ENCODE data around the gene LRIG1.
"Not testable (repeated sequence)": the region's sequence is repeated elsewhere in the genome, so short reads cannot be mapped to it uniquely, and the experiment has no call there.

The LRIG1 gene

DNA sequence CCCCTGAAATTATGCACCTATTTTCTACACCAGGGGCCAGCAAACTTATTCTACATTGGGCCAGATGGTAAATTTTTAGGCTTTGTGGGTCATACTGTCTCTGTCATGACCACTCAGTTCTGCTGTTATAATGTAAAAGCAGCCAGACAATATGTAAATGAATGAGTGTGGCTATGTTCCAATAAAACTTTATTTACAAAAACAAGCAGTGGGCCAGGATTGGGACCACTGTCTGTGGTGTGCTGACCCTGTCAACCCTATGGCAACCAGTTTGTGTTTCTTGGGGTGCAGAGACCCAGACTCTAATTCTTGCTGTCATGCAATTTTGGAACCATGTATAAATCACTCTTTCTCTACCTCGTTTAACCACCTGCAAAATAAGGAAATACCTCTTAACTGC is 74.7 kb downstream of the LRIG1 start:
- DNase-seq, result no peak
- Mint-ChIP-seq H3K27ac (no peak overlapping the region), H3K4me1 (ENCODE audit: low read depth) (peaks cover 46% of the 10 kb centered on the region), H3K9me3 (peaks cover 16% of the 10 kb centered on the region), H3K27me3 (no peaks in the 10 kb centered on the region), H3K36me3 (ENCODE audit: low read depth) (peaks cover 50% of the 10 kb centered on the region), H3K4me3 (no peak overlapping the region)

DNA sequence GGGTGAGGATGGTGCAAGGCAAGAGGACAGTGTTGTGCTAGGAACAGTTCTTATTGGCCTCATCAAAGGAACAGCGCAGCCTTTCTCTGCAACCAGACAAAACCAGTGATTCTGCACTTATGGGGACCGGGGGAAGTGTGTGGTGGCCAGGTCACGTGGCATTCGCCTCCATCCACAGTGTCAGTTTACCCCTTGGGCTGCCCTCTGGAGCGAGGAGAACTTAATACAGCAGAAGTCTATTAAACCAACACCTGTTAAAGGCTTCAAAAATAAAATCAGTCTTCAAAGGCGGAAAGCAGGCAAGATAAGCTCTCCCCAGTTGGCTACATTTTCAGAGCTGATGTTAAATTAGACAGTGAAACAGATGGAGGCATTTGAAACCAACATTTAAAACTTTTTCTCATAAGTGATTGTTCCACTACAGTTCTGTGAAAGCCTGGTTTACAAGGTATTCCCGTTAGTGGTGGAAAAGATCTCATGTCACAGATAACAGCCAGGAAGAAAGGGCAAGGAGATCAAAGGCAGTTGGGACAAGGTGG is 75.2 kb downstream of the LRIG1 start:
- H3K36me3 Mint-ChIP-seq (ENCODE audit: low read depth), result peaks cover 50% of the 10 kb centered on the region
- H3K4me3 Mint-ChIP-seq, result no peak overlapping the region
- DNase-seq, result no peak
- no peak overlapping the region for H3K27ac Mint-ChIP-seq
- H3K27me3 Mint-ChIP-seq, result no peaks in the 10 kb centered on the region
- peaks cover 19% of the 10 kb centered on the region for H3K9me3 Mint-ChIP-seq
- H3K4me1 Mint-ChIP-seq (ENCODE audit: low read depth), result peaks cover 45% of the 10 kb centered on the region

DNA sequence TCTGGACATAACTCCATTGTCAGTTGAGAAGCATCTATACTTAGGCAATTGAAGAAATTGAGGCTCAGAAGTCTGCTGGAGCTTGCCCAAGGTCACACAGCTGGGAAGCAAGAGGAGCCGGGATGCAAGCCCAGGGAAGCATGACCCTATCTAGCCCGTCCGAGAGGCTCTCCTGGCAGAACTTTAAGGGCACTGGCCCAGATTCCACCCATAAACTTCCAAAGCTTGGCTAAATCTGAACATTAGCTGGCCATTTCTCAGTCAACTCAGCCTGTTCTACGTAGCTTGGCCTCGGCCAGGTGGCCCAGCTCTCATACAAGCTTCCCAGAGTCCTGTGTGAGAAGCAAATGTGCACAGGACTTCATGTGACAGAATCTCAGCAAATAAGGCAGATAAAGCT is 75.8 kb downstream of the LRIG1 start:
- Mint-ChIP-seq H3K4me3 (no peak overlapping the region), H3K27me3 (no peaks in the 10 kb centered on the region), H3K4me1 (ENCODE audit: low read depth) (peaks cover 47% of the 10 kb centered on the region), H3K36me3 (ENCODE audit: low read depth) (peaks cover 55% of the 10 kb centered on the region), H3K9me3 (peaks cover 23% of the 10 kb centered on the region), H3K27ac (peak overlapping the region; percentile 15)
- no peak for DNase-seq

DNA sequence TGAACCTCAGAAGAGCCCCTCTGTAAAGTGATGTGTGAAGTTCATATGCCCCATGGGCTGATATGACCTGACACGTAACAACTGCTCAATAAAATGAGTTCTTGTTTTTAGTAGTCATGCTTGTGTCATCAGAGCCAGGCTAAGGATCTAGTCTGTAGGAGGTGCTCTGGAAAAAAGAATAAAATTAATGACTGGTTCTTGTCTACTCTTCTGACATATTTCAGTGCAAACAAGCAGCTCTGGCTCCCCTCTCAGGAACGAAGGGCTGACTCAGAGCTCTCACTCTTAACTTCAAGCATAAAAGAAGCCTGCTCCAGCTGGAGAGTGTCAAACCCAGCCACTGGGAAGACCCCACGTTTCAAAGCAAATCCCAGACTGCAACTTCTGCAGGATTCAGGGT is 77.0 kb downstream of the LRIG1 start:
- DNase-seq, result no peak
- H3K4me1 Mint-ChIP-seq (ENCODE audit: low read depth), result peaks cover 50% of the 10 kb centered on the region
- no peak overlapping the region for H3K4me3 Mint-ChIP-seq
- peak overlapping the region; percentile 69 for H3K27ac Mint-ChIP-seq
- H3K36me3 Mint-ChIP-seq (ENCODE audit: low read depth), result peaks cover 64% of the 10 kb centered on the region
- peaks cover 23% of the 10 kb centered on the region for H3K9me3 Mint-ChIP-seq
- H3K27me3 Mint-ChIP-seq, result no peaks in the 10 kb centered on the region

DNA sequence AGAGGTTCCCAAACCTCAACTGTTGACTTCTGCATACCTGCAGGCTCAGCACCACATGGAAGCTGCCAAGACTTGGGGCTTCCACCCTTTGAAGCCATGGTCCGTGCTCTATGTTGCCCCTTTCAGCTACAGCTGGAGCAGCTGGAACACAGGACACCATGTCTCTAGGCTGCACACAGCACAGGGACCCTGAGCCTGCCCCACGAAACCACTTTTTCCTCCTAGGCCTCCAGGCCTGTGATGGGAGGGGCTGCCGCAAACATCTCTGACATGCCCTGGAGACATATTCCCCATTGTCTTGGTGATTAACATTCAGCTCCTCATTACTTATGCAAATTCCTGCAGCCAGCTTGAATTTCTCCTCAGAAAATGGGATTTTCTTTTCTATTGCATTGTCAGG is 78.9 kb downstream of the LRIG1 start:
- Mint-ChIP-seq H3K4me1 (ENCODE audit: low read depth) (peaks cover 45% of the 10 kb centered on the region), H3K9me3 (peaks cover 23% of the 10 kb centered on the region), H3K36me3 (ENCODE audit: low read depth) (peaks cover 74% of the 10 kb centered on the region)
- H3K27me3 Mint-ChIP-seq, H3K27ac Mint-ChIP-seq, H3K4me3 Mint-ChIP-seq, DNase-seq: not testable (repeated sequence)

DNA sequence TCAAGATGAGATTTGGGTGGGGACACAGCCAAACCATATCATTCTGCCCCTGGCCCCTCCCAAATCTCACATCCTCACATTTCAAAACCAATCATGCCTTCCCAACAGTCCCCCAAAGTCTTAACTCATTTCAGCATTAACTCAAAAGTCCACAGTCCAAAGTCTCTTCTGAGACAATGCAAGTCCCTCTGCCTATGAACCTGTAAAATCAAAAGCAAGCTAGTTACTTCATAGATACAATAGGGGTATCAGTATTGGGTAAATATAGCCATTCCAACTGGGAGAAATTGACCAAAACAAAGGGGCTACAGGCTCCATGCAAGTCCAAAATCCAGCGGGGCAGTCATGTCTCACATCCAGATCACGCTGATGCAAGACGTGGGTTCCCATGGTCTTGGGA is 79.7 kb downstream of the LRIG1 start:
- H3K27ac Mint-ChIP-seq, DNase-seq, H3K4me3 Mint-ChIP-seq, H3K27me3 Mint-ChIP-seq: not testable (repeated sequence)
- Mint-ChIP-seq H3K4me1 (ENCODE audit: low read depth) (peaks cover 38% of the 10 kb centered on the region), H3K36me3 (ENCODE audit: low read depth) (peaks cover 75% of the 10 kb centered on the region), H3K9me3 (peaks cover 23% of the 10 kb centered on the region)

DNA sequence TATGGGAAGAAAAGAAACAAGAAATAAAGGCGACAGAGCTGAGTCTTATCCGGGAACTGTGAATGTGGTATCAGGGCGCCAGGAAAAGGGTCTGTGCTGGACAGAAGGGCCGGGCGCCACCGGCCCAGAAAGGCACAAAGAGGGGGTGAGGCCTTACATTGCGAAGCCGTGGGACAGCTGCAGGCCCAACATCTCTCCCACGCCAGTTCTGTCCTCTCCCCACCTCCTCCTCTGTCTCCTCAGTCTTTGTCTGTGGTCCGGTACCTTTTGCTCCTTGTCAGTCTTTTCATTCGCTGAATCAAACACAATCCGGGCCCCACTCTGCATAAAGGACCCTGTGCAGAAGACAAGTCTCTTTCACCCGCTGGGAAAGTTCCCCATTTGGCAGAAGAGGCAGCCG is 81.8 kb downstream of the LRIG1 start:
- H3K9me3 Mint-ChIP-seq, result peaks cover 20% of the 10 kb centered on the region
- DNase-seq, result no peak
- H3K36me3 Mint-ChIP-seq (ENCODE audit: low read depth), result peaks cover 89% of the 10 kb centered on the region
- no peaks in the 10 kb centered on the region for H3K27me3 Mint-ChIP-seq
- H3K27ac Mint-ChIP-seq, result no peak overlapping the region
- H3K4me3 Mint-ChIP-seq, result no peak overlapping the region
- H3K4me1 Mint-ChIP-seq (ENCODE audit: low read depth), result peaks cover 25% of the 10 kb centered on the region

DNA sequence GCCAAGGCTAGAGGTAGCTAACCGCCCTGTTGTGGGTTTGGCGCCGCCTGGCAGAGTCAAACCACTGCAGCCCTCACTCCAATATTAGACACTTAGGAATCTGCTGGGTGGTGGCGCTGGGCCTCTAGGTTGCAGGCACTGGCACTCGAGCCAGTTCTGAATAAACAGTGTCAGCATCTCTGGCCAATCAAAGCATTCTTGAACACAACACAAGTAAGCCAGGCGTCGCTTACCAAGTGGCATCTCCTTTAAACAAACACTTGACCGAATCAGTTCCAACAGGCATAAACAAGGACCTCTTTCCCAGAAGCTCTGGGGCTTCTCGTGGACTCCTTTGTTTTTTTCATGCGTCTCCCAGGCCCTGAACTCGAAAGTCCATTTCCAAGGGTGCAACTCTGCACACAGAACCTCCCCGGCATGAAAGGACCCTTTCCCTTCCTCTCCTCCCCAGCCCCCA is 82.3 kb downstream of the LRIG1 start:
- no peaks in the 10 kb centered on the region for H3K27me3 Mint-ChIP-seq

DNA sequence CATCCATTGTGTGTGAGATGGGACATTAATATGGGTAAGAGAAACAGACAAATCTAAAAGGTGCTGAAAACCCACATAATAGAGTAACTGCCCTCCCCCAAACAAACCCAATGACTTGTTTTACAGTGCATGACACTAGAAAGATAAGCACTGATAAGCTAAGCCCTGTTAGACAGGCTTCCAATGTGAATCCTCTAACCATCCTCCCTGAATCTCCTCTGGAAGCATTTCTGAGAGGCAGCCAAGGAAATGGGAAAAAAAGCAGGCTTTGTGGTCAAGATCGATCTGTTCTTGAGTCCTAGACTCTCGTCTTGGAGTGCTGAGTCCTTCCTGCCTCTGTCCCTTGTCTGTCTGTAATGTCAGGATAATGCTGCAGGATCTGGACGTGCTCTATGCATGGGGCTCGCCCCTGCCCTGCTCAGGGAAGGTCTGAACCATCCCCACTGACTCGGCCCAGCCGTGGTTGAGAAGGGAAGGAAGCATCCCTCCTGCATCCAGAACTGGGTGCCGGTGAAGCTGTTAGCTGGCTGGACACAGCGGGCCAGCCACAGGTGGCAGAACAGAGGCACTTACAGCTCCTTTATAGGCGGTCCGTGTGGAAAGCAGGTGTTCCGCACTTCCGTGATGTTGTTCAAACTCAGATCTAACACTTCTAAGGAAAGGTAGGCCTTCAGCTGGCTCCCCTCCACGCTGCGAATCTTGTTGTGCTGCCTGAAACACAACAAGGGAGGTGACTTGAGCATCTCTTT is 84.1 kb downstream of the LRIG1 start:
- H3K4me3 Mint-ChIP-seq, result no peak overlapping the region
- H3K4me1 Mint-ChIP-seq (ENCODE audit: low read depth), result peaks cover 30% of the 10 kb centered on the region
- H3K36me3 Mint-ChIP-seq (ENCODE audit: low read depth), result peaks cover 87% of the 10 kb centered on the region
- H3K27ac Mint-ChIP-seq, result peak overlapping the region; percentile 54
- no peaks in the 10 kb centered on the region for H3K27me3 Mint-ChIP-seq
- peaks cover 8% of the 10 kb centered on the region for H3K9me3 Mint-ChIP-seq
- DNase-seq, result no peak

More for the DNA sequence above, 82.3 kb downstream of the LRIG1 start:
- Mint-ChIP-seq H3K36me3 (ENCODE audit: low read depth) (peaks cover 89% of the 10 kb centered on the region), H3K9me3 (peaks cover 18% of the 10 kb centered on the region), H3K4me3 (no peak overlapping the region), H3K27ac (no peak overlapping the region), H3K4me1 (ENCODE audit: low read depth) (peaks cover 22% of the 10 kb centered on the region)
- DNase-seq, result no peak

DNA sequence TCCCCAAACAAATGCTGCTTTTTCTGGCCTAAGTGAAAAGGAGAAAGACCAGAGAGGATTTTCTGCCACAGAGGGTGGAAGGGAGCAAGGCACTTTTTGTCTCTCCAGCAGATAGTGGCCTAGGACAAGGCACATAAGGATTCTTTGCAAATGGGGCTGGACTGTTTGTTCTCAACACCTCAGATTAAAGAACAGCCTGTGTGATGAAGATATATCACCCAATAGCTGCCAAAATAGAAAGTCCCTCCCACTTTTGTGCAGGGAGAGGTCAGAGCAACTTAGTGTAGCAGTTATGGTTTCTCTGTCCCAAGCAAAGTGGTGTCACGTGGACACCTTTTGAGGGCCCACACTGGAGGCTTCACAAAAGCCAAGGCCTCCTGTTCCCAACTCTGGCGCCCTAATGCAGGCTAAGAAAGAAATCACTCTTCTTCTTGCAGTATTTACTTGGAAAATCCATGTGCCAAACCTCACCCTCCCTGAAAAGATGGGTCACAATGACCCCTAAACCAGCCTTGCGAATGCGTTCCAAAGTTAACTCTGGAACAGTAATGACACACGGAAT is 84.9 kb downstream of the LRIG1 start:
- Mint-ChIP-seq H3K4me1 (ENCODE audit: low read depth) (peaks cover 27% of the 10 kb centered on the region), H3K27ac (no peak overlapping the region), H3K9me3 (peaks cover 5% of the 10 kb centered on the region)

DNA sequence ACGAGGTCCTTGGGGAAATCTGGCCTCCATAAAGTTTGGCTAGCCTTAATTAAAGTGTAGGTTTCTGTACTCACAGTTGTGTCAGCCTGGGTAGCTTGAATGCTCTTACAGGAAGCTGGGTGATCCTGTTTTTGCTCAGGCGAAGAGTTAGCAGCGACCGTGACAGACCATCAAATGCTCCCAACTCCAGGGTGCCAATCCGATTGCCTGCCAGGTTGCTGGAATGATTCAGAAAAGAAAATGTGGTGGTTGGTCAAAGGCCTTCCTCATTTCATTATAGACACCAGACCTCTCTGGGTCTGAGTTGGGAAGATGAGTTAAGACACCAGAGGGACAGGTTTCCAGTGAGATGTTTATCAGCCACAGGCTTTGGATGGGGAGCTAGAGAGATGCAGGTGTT is 86.0 kb downstream of the LRIG1 start:
- Mint-ChIP-seq H3K4me3 (no peak overlapping the region), H3K9me3 (no peaks in the 10 kb centered on the region), H3K27ac (peak overlapping the region; percentile 24), H3K27me3 (no peaks in the 10 kb centered on the region), H3K36me3 (ENCODE audit: low read depth) (peaks cover 89% of the 10 kb centered on the region), H3K4me1 (ENCODE audit: low read depth) (peaks cover 17% of the 10 kb centered on the region)
- DNase-seq, result no peak

More for the DNA sequence above, 84.9 kb downstream of the LRIG1 start:
- Mint-ChIP-seq H3K27me3 (no peaks in the 10 kb centered on the region), H3K4me3 (no peak overlapping the region), H3K36me3 (ENCODE audit: low read depth) (peaks cover 89% of the 10 kb centered on the region)
- DNase-seq, result no peak

DNA sequence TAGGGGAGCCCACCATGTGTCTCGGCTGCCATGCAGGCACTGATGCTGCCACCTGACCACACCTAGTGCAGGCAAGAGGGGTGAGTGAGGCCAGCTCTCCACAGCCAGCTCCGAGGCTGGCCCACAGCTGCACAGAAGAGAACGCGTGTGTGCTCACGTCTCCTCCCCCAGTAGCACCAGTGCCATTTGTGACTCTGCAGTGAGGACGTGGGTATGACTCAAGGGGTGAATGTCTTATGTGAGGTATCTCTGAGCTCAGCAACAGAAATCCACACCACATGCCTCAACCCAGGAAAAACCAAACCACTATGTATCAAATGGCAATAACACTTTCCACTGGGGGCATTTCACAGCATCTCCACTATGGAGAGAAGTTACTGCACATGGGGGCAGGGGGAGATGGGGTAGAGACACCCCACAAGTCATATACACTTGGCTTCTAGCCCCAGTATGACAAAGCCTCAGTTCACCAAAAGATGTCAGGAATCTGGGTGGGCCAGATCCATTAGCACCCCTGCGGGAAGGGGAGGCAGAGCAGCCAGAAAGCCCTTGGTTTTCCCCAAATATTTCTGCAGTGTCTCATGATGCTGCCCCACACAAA is 87.6 kb downstream of the LRIG1 start:
- H3K27me3 Mint-ChIP-seq, result no peaks in the 10 kb centered on the region
- no peak overlapping the region for H3K4me3 Mint-ChIP-seq
- H3K36me3 Mint-ChIP-seq (ENCODE audit: low read depth), result peaks cover 90% of the 10 kb centered on the region
- H3K4me1 Mint-ChIP-seq (ENCODE audit: low read depth), result peaks cover 13% of the 10 kb centered on the region
- peak overlapping the region; percentile 72 for H3K27ac Mint-ChIP-seq
- no peak for DNase-seq
- no peaks in the 10 kb centered on the region for H3K9me3 Mint-ChIP-seq

DNA sequence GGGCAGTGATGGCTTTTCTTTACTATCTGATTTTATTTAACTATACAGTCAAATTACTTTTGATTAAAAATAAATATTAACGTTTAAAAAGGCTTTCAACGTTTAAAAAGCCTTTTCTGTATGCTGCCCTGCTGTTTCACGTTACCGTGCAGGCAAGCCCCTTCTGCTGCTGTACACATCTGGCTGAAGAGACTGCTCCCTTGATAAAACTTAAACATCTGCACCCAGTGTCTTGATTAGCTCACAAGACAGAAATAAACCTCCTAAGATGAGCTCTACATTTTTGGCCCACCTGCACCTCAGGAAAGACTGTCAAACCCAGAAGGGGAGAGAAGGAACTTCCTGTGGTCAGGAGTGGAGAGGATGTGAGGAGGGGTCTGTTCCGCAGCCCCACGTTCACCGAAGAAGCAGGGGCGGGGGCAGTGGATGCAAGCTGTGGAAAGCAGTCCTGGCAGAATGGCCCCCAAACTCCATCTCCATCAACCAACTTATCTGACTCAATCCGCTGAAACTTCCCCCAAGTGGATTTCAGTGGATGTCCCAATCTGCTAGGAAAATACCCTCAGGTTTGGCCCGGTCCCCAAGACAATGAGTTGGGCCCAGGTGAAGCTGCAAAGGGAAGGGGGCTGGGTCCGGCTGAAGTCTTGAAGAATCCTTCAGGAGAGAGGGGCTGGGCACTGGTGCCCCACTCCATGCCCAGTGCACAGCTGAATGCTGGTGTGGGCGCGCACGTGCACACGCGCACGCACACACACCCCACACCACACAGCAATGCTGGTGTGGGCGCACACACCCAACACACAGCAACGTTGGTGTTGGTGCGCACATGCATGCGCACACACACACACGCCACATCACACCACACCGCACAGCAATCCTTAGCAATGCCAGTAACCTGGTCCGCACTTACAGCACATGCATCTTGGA is 88.6 kb downstream of the LRIG1 start:
- Mint-ChIP-seq H3K27me3 (no peaks in the 10 kb centered on the region), H3K27ac (peak overlapping the region; percentile 29), H3K9me3 (no peaks in the 10 kb centered on the region), H3K36me3 (ENCODE audit: low read depth) (peaks cover 93% of the 10 kb centered on the region), H3K4me1 (ENCODE audit: low read depth) (peaks cover 13% of the 10 kb centered on the region), H3K4me3 (no peak overlapping the region)
- DNase-seq, result no peak

DNA sequence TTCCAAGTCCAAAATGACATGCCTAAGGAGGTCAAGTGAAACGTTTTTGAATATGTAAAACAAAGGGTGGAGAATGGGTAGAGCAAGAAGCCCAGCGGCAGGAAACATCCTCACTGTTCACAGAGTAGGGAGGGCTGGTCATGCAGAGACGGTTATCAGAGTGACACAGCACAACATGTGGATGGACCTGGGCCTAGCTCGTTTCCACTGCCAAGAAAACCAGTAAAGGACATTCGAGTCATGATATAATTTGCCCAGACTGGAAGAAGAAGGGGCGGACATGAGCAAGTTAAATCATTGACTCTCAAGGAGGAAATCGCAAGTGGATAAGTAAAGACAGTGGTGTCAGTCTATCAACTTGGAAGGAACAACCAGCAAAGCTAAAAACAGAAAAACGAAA is 89.3 kb downstream of the LRIG1 start:
- peaks cover 13% of the 10 kb centered on the region for H3K4me1 Mint-ChIP-seq (ENCODE audit: low read depth)
- H3K36me3 Mint-ChIP-seq (ENCODE audit: low read depth), result peaks cover 94% of the 10 kb centered on the region
- no peaks in the 10 kb centered on the region for H3K9me3 Mint-ChIP-seq

More for the DNA sequence above, 89.3 kb downstream of the LRIG1 start:
- peak overlapping the region; percentile 32 for H3K27ac Mint-ChIP-seq
- no peaks in the 10 kb centered on the region for H3K27me3 Mint-ChIP-seq
- DNase-seq, result no peak
- H3K4me3 Mint-ChIP-seq, result no peak overlapping the region
